ENCODE data around the gene TASL. TPM values are rescaled to one million over a fixed set of nuclear protein-coding genes. Genes with fewer than 3 reads are reported as not detected.
A peak's percentile ranks its signal among the peaks of the same experiment; 100 is the strongest.

The TASL gene
- total RNA-seq, 6 experiments from 2014 or later: not detected

DNA sequence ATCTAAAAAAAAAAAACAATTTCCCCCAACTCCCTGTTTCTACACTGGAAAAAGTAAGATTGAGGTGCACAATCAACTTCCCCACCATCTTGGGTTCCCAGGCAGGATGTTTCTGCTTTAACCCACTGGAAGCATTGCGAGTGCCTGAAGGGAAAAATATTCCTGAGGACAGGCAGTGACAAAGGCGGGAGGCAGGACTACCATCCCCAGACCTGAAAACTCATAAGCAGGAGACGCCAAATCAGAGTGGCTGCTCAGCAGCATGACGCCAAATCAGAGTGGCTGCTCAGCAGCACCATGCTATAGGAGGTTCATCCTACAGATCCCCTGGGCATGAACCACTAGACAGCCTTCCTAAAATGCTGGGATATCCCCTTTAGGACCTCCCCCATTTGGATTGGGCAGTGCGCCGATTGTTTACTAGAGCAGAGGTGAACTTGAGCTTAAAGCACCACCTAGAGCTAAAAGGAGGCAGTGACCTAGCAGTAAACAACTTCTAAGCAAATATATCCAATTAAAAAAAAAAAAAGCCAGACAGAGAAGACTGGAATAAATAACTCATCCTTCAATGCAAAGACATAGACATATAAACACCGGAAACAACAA, 40.7 kb upstream of the TASL start:
- H3K36me3 Mint-ChIP-seq (ENCODE audit: low read depth): peaks cover 7% of the 10 kb centered on the region; the same call in 1 of the 2 replicates
- H3K9me3 Mint-ChIP-seq: peaks cover 9% of the 10 kb centered on the region
- H3K4me3 Mint-ChIP-seq: no peak overlapping the region
- H3K27me3 Mint-ChIP-seq (ENCODE audit: insufficient read depth): peaks cover 1% of the 10 kb centered on the region; the same call in 1 of the 2 replicates
- 0 out of 2 replicates have a peak, but pooled peaks have one; percentile 22 for TF ChIP-seq CTCF (IDR thresholded peaks at IDR 0.05)
- no peak overlapping the region for H3K27ac Mint-ChIP-seq
- peaks cover 31% of the 10 kb centered on the region for H3K4me1 Mint-ChIP-seq (ENCODE audit: low read depth)
- no peak for DNase-seq

DNA sequence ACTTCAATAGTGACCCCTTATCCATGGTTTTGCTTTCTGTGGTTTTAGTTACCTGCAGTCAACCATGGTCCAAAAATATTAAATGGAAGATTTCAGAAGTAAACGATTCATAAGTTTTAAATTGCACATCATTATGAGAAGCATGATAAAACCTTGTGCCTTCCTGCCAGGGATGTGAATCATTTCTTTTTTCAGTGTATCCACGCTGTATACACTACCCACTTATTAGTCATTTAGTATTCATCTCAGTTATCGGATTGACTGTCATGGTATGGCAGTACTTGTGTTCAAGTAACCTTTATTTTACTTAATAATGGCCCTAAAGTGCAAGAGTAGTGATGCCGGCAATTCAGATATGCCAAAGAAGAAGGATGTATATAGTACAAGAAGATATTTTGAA, 37.7 kb upstream of the TASL start:
- H3K9me3 Mint-ChIP-seq: no peaks in the 10 kb centered on the region
- peak; percentile 24 for DNase-seq
- peaks cover 19% of the 10 kb centered on the region; the same call in 1 of the 2 replicates for H3K4me1 Mint-ChIP-seq (ENCODE audit: low read depth)
- H3K36me3 Mint-ChIP-seq (ENCODE audit: low read depth): no peaks in the 10 kb centered on the region
- no peak for TF ChIP-seq CTCF (IDR thresholded peaks at IDR 0.05)
- no peak overlapping the region; the same call in 1 of the 2 replicates for H3K27ac Mint-ChIP-seq
- H3K27me3 Mint-ChIP-seq (ENCODE audit: insufficient read depth): no peaks in the 10 kb centered on the region
- no peak overlapping the region for H3K4me3 Mint-ChIP-seq

GRCh38 chrX:30613721-30614120, 36.2 kb upstream of the TASL start:
- Mint-ChIP-seq H3K9me3 (no peaks in the 10 kb centered on the region), H3K27ac (no peak overlapping the region), H3K4me1 (ENCODE audit: low read depth) (peaks cover 12% of the 10 kb centered on the region; the same call in 1 of the 2 replicates), H3K36me3 (ENCODE audit: low read depth) (no peaks in the 10 kb centered on the region), H3K4me3 (no peak overlapping the region), H3K27me3 (ENCODE audit: insufficient read depth) (no peaks in the 10 kb centered on the region)
- no peak for DNase-seq
- TF ChIP-seq CTCF (IDR thresholded peaks at IDR 0.05): no peak

- Mint-ChIP-seq H3K27me3 (ENCODE audit: insufficient read depth) (no peaks in the 10 kb centered on the region), H3K4me3 (no peak overlapping the region), H3K4me1 (ENCODE audit: low read depth) (peaks cover 8% of the 10 kb centered on the region; the same call in 1 of the 2 replicates), H3K36me3 (ENCODE audit: low read depth) (no peaks in the 10 kb centered on the region), H3K27ac (no peak overlapping the region), H3K9me3 (no peaks in the 10 kb centered on the region)
- TF ChIP-seq CTCF (IDR thresholded peaks at IDR 0.05): no peak
- no peak for DNase-seq
Observed at GRCh38 chrX:30612250-30612655, 34.7 kb upstream of the TASL start.

GRCh38 chrX:30610026-30610425, 32.5 kb upstream of the TASL start:
- DNase-seq: no peak
- no peak overlapping the region for H3K4me3 Mint-ChIP-seq
- H3K27me3 Mint-ChIP-seq (ENCODE audit: insufficient read depth): no peaks in the 10 kb centered on the region
- H3K4me1 Mint-ChIP-seq (ENCODE audit: low read depth): peaks cover 3% of the 10 kb centered on the region; the same call in 1 of the 2 replicates
- TF ChIP-seq CTCF (IDR thresholded peaks at IDR 0.05): no peak
- H3K9me3 Mint-ChIP-seq: no peaks in the 10 kb centered on the region
- H3K36me3 Mint-ChIP-seq (ENCODE audit: low read depth): no peaks in the 10 kb centered on the region
- no peak overlapping the region for H3K27ac Mint-ChIP-seq
